Gastroesophageal sphincter (tissue), 4 donors: ENCODE measurements around the gene SLC16A10. TPM values are rescaled to one million over a fixed set of nuclear protein-coding genes. Genes with fewer than 3 reads are reported as not detected.

Source experiments
- ATAC-seq: fragments of 150-250 bp; one replicate; pipeline ENCODE4 v1.9.1; 2016; ENCODE audit warnings: mild to moderate bottlenecking, moderate library complexity
- H3K27ac ChIP-seq, 4 donors: fragments of 200-600 bp; sonication (generic) in 3 of 4; 1 replicate in 3 of 4; 2 replicates in 1 of 4; pipeline ENCODE4 v1.5.1; 2016 to 2019
- H3K27me3 ChIP-seq: fragments of 200-600 bp; sonication (generic); one replicate; pipeline ENCODE4 v1.5.1; 2019
- H3K36me3 ChIP-seq, 2 donors: fragments of 200-600 bp; sonication (generic); one replicate each; pipeline ENCODE4 v1.5.1; 2019; ENCODE audit warnings: control low read depth in 1 of 2
- H3K4me1 ChIP-seq, 3 donors: fragments of 200-600 bp; sonication (generic); 1 replicate in 2 of 3; 2 replicates in 1 of 3; pipeline ENCODE4 v1.5.1; 2016 to 2019; ENCODE audit warnings: control low read depth in 2 of 3
- H3K4me3 ChIP-seq, 2 donors: fragments of 200-600 bp; sonication (generic); one replicate each; pipeline ENCODE4 v1.5.1; 2019; ENCODE audit warnings: mild to moderate bottlenecking in 1 of 2, moderate library complexity in 1 of 2
- H3K9me3 ChIP-seq, 3 donors: fragments of 200-600 bp; sonication (generic); one replicate each; pipeline ENCODE4 v1.5.1; 2017 to 2019; ENCODE audit warnings: control low read depth in 2 of 3
- EP300 ChIP-seq: sonication (generic); formaldehyde crosslinking; IDR thresholded peaks from one replicate; pipeline ENCODE4 v1.6.1; 2017; ENCODE audit warnings: antibody characterized with exemption, mild to moderate bottlenecking
- POLR2A ChIP-seq, 2 donors: fragments of 450-650 bp; IDR thresholded peaks; one replicate each; pipeline ENCODE4 v1.6.1; 2017; ENCODE audit warnings: antibody characterized with exemption in 2 of 2, mild to moderate bottlenecking in 2 of 2, moderate library complexity in 1 of 2
- POLR2AphosphoS5 ChIP-seq: sonication (generic); formaldehyde crosslinking; IDR thresholded peaks from one replicate; pipeline ENCODE4 v1.6.1; 2017; ENCODE audit warnings: antibody characterized with exemption
- whole genome bisulfite sequencing, 2 donors: methylation state at CpG; one replicate each; pipeline ENCODE4 v1.1.5; 2018; ENCODE audit warnings: low coverage in 1 of 2; 5-methylcytosine and 5-hydroxymethylcytosine counted together
- total RNA-seq, 4 donors: library from RNA; depleted of rRNA; stranded (reverse); fragments of >200 nt; gene quantifications; one replicate each; pipeline ENCODE4 v1.1.0, GENCODE V29; 2016
- TF ChIP-seq, protein P1 (sequence below), 4 experiments: fragments of 200-600 bp in 2 of 4; fragments of 450-650 bp in 2 of 4; sonication (generic) in 1 of 4; IDR thresholded peaks; one replicate each; pipeline ENCODE4 v1.5.1; 2017 to 2019; ENCODE audit warnings: antibody characterized with exemption in 4 of 4, mild to moderate bottlenecking in 2 of 4, moderate library complexity in 2 of 4

Gene SLC16A10
- total RNA-seq, 4 donors from 2014 or later = 0.32 to 4.7 (median 0.93) TPM

DNA sequence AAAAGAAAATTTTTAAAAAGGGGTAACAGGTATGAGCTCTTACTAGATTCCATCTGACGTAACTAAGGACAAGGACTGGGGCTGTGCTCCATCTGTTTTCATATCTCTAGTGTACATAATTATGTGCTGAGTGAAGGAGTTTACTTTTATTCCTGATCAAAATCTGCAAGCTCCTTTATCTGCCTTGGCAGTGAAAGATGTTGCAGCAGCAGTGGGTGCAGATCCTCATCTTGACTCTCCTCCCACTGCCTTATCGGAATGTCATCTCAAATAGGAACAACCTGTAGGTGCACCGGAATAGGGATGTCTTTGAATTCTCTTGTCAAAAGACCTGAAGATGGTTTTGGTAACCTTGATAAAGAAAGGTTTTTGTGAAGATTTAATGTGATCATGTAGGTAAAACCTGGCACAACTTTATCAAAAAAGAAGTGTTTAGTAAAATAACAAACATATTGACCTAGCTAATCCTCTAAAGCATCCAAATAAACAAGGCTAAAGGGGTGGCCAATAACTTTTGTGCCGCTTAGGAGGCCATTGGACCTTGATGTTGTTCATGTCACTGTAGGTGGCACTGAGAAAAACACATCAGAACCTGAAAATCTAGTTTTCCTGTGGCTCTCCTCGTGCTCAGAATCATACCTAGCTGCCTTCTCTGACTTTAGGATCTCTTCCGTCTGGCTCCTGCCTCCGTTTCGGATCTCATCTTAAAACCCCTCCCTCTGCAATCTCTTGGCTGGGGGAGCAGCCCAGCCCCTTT is 19.0 kb upstream of the SLC16A10 start:
- WGBS, 2 donors = 68 to 73% methylated on average over 7 to 8 of the region's 8 CpGs
- Histone ChIP-seq H3K9me3 (peaks cover 0 to 14% (median 0%) of the 10 kb centered on the region in 3 donors), H3K27ac (no peak overlapping the region), H3K36me3 (no peaks in the 10 kb centered on the region), H3K27me3 (peaks cover 9% of the 10 kb centered on the region), H3K4me1 (no peaks in the 10 kb centered on the region), H3K4me3 (no peak overlapping the region)
- no peak for ATAC-seq
- TF ChIP-seq POLR2A (IDR thresholded peaks at IDR 0.05) (no peak), POLR2AphosphoS5 (no peak), EP300 (no peak)
- TF ChIP-seq, protein P1, sequence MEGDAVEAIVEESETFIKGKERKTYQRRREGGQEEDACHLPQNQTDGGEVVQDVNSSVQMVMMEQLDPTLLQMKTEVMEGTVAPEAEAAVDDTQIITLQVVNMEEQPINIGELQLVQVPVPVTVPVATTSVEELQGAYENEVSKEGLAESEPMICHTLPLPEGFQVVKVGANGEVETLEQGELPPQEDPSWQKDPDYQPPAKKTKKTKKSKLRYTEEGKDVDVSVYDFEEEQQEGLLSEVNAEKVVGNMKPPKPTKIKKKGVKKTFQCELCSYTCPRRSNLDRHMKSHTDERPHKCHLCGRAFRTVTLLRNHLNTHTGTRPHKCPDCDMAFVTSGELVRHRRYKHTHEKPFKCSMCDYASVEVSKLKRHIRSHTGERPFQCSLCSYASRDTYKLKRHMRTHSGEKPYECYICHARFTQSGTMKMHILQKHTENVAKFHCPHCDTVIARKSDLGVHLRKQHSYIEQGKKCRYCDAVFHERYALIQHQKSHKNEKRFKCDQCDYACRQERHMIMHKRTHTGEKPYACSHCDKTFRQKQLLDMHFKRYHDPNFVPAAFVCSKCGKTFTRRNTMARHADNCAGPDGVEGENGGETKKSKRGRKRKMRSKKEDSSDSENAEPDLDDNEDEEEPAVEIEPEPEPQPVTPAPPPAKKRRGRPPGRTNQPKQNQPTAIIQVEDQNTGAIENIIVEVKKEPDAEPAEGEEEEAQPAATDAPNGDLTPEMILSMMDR (IDR thresholded peaks at IDR 0.05) = no peak

DNA sequence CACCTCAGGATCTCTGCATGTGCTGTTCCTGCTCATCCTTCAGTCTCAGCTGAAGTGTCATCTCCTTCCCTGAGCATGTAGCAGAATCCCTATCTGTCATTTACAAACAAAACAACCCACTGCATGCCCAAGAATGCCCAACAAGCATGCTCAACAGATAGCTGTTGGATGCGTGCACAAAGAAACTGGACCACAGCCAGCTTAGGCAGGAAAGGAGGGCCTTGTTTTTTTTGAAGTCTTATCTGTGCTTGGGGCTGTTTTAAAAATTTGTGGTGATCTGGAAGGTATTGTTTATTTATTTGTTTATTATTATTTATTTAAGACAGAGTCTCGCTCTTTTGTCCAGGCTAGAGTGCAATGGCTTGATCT is 18.5 kb upstream of the SLC16A10 start:
- ATAC-seq = no peak
- no peak overlapping the region for H3K27ac ChIP-seq
- H3K9me3 ChIP-seq = peaks cover 0 to 8% (median 0%) of the 10 kb centered on the region in 3 donors
- peaks cover 14% of the 10 kb centered on the region for H3K27me3 ChIP-seq
- 72 to 83% methylated on average over 2 of the region's 2 CpGs for WGBS, 2 donors
- TF ChIP-seq, protein P1 (IDR thresholded peaks at IDR 0.05) = no peak
- TF ChIP-seq EP300 = no peak
- TF ChIP-seq POLR2A (IDR thresholded peaks at IDR 0.05) = no peak
- TF ChIP-seq POLR2AphosphoS5 = no peak
- no peaks in the 10 kb centered on the region for H3K36me3 ChIP-seq
- no peaks in the 10 kb centered on the region for H3K4me1 ChIP-seq
- no peak overlapping the region for H3K4me3 ChIP-seq

DNA sequence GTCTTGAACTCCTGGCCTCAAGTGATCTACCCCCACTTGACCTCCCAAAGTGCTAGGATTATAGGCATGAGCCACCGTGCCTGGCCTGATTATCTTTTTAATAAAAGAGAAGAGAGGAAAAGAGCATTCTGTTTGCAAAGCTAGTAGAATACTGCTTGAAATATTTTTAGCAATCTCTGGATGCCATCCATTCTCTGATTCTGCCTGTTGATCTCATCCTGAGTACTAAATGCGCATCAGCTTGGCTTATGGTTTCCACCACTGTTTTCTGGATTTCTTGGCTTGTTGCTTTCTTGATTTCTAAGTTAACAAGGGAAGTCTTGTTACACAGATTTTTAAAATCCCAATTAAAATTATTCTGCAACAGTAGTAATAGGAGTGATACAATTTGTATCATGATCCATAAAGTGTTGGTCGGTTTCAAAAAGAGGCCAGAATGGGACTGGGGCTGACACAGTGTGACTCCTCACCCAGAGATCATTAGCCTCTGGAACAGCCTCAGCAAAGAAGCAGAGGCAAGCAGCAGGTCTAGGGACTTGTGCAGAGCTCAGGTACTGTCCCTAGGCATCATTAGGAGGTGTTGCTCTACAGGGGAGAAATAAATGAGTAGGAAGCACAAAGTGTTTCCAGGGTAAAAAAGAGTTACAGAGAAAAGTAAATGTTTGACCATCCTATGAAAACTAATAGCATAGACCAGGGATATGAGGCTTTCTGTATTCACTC is 17.8 kb upstream of the SLC16A10 start:
- Histone ChIP-seq H3K27ac (no peak overlapping the region), H3K36me3 (no peaks in the 10 kb centered on the region), H3K4me3 (no peak overlapping the region), H3K9me3 (peaks cover 0 to 2% (median 0%) of the 10 kb centered on the region in 3 donors), H3K4me1 (no peaks in the 10 kb centered on the region), H3K27me3 (peaks cover 20% of the 10 kb centered on the region)
- 79 to 94% methylated on average over 2 to 3 of the region's 3 CpGs for whole genome bisulfite sequencing, 2 donors
- ATAC-seq = no peak
- TF ChIP-seq, protein P1 (IDR thresholded peaks at IDR 0.05) = no peak
- TF ChIP-seq POLR2AphosphoS5 = no peak
- TF ChIP-seq EP300 = no peak
- no peak for TF ChIP-seq POLR2A (IDR thresholded peaks at IDR 0.05)

DNA sequence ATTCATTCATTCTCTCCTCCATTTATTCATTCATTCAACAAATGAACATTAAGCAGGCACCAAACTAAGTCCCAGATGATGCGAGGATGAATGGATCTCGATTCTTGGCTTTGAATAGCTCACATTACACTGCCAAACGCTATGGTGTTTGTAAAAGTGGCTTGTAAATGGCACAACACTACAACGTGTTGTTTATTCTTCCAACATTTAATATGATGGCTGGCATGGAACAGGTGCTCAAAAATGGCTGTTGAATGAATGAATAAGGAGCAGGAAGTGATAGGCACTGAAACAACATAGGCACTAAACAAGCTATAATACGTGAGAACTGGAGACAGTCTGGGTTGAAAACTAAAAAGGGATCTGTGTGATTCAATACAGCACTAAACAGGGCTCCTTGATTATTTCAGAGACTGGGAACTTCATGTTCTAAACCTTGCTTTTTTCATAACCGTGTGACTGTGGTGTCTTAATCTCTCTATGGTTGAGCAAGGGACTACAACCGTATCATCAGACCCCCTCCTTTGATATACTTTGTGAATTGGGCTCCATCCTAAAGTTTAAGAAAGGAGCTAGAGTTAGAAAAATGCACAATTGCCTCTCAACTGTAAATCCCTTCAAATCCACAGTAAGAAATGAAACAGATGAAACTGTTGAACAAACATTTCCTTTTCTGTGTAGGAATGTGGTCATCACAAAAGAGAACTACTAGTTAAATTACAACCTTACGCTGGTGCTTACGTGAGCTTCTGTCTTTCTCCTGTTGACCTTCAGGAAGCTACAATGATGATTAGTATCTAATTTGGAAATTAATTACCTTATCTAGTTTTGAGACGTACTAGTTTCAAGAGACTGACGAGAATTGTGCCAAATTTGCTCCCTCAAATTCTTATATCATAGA is 16.9 kb upstream of the SLC16A10 start:
- peaks cover 20% of the 10 kb centered on the region for H3K27me3 ChIP-seq
- 42 to 67% methylated on average over 11 of the region's 11 CpGs for WGBS, 2 donors
- no peak overlapping the region for H3K4me3 ChIP-seq
- ATAC-seq = no peak
- H3K36me3 ChIP-seq = no peaks in the 10 kb centered on the region
- no peak overlapping the region for H3K27ac ChIP-seq
- TF ChIP-seq POLR2AphosphoS5 (no peak), POLR2A (IDR thresholded peaks at IDR 0.05) (no peak)
- H3K4me1 ChIP-seq = no peaks in the 10 kb centered on the region
- H3K9me3 ChIP-seq = no peaks in the 10 kb centered on the region

DNA sequence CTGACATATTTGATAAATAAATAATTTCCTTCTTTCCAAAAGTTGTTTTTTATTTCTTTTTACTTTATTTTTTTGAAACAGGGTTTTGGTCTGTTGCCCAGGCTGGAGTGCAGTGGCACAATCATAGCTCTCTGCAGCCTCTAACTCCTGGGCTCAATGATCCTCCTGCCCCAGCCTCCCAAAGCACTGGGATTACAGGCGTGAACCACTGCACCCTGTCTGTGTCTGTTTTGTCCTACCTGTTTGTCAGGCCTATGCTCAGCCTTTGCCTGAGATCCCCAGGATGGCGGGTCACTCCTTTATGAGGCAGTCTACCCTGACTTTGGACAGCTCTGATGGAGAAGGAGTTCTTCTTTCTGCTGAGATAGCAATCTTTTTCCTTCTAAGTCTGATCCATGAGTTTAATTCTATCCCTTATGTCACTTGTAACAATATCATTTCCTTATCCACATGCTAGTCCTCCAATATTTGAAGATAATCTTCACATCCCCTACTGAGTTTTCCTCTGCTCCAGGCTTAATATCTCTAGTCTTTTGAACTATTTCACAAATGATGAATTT is 14.4 kb upstream of the SLC16A10 start:
- Histone ChIP-seq H3K27me3 (peaks cover 21% of the 10 kb centered on the region), H3K4me3 (no peak overlapping the region), H3K4me1 (no peaks in the 10 kb centered on the region), H3K27ac (no peak overlapping the region), H3K36me3 (no peaks in the 10 kb centered on the region), H3K9me3 (no peaks in the 10 kb centered on the region)
- TF ChIP-seq POLR2A (IDR thresholded peaks at IDR 0.05) = no peak
- no peak for TF ChIP-seq EP300
- TF ChIP-seq POLR2AphosphoS5 = no peak
- TF ChIP-seq, protein P1 (IDR thresholded peaks at IDR 0.05) = no peak
- WGBS, 2 donors = 94 to 100% methylated on average over 1 to 2 of the region's 2 CpGs
- ATAC-seq = no peak
